HG03457 (cell line): ENCODE measurements around the gene SGMS1.
A peak's percentile ranks its signal among the peaks of the same experiment; 100 is the strongest.

Source experiments
- ATAC-seq: cut with Tn5 transposase; IDR thresholded peaks from one replicate; pipeline ENCODE4 v1.9.1; 2021; ENCODE audit warnings: moderate number of reproducible peaks; ENCODE audit not compliant: unreplicated experiment

Gene SGMS1

DNA sequence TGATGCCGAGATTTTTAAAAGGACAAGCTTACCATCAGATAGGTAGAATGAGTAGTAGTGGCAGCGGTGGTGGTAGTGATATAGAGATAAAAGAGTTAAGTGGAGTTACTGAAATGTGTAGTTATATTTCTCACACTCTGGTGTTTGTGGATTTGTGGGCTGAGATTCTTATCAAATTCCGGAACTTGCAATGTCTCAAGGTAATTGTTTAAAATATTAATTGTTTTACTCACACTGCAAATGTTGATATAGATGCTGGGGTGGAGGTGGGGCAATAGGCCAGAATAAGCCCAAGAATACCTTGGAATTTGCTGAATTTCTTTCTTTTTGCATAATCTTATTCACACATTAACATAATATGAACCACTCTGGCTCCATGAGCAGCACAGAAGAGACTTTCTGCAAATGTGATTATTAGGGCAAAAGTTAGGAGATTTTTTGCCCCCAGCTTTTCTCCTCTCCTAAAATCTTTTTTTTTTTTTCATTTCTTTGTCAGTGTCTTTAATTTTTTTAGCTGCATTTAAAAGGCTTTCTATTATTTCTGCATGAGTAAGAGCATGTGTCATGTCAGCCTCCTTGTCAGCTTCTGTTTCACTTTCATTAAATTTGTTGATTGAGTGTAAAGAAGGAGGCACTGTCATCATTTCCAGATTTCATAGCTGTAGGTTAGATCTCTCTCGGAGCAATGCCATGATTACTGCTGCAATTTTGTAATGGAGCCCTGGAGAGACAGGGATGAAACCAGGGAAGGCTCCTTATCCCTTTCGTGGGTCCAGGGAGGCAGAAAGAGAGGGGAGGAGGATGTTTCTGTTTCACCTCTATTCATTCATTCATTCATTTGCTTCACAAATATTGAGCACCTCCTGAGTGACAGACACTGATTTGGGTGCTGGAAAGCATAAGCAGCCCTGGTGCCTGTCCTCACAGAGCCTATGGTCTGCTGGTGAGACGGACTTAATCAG, 13.1 kb upstream of the SGMS1 start:
- peak; percentile 67 for ATAC-seq

DNA sequence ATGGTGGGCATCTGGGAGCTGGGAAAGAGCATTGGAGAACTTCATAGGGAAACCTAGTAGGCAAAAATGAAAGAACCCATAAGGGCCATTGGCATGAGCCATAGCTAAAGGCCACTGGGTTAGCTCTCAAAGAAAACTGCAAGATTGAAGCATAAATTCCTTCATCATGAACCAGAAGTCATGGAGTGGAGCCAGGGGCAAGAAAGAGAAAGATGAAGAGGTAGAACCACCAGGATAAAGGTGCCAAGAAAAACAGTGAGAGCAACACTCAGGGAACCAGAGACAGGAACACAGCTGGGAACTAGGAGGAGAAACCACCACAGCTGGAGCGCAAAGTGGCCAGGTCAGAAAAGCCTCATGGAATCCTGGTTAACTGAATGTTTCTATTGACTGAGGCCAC, 11.5 kb upstream of the SGMS1 start:
- ATAC-seq = no peak

DNA sequence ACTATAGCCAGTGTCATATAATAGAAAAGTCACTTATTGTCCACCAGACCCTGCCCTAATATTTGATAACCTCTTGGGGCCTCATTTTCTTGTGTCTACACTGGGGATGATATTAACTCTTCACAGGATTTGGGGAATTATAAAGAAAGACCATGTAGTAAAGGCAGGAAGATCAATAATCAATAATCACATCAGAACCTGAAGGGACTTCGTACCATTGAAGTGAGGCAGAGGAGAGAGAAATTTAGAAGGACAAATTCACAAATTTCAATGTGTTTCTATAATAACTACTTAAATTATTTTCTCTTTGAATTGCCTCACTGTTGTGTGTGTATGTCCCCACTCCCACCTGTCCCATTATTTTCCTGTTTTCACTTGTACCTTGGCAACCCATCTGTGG, 10.7 kb upstream of the SGMS1 start:
- ATAC-seq = no peak

DNA sequence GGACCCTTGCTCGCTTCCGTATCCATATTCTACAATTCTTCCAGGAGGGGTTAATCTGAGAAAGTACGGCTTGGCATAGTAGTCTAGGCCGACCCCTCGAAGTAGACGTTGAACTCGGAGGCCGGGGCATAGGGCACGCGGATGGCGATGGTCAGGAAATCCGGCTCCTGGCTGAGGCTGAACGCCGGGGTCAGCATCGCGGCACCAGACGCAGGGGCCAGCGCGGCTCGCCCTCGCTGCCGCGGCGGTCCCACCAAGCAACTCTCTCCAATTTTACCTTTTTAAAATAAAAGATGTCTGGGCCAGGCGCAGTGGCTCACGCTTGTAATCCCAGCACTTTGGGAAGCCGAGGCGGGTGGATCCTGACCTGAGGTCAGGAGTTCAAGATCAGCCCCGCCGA, 7.3 kb upstream of the SGMS1 start:
- ATAC-seq = no peak

DNA sequence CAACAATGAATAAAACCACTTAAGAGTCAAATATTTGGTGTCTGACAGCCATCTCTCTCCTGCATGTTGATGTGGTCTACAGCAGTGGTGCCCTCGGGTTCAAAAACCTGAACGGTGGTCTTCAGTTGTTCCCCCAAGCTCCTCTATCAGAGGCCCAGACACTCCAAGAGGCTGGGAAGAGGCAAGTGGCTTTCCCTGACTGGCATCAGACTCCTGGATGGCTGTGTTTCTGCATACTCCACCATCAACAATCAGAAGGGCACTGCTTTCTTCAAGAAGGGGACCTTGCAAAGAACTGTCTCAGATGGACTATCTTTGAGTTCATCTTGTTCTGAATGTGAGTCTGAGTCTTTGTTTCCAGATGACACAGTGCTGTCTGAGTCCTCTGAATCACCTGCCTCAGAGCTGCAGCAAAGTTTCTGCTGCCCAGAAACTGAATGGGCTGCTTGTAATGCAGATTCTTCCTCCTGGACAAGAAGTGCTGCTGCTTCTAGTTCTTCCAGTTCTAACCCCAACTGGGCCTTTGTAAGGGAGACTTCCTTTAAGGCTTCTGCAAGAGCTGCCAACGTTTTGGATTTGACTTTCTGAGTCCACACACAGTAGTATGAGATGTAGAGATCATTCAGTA, 5.9 kb upstream of the SGMS1 start:
- ATAC-seq = no peak

DNA sequence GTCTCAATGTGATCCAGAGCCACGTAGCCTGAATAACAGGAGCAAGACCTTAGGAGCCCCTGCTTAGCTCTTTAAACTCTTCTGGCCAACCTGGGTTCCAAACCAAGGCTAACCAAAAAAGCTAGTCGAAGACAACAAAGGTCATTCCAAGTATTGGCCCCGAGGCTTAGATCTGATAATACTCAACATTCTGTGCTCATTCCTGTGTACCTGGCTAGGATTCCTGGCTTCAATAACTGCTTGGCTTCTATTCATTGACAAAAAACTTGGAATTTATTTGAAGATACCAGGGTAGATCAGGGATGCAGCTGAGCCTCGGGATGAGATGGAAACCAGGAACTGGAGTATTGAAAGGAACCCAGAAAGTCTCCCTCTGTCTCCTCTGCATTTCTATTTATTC, 4.1 kb upstream of the SGMS1 start:
- no peak for ATAC-seq

DNA sequence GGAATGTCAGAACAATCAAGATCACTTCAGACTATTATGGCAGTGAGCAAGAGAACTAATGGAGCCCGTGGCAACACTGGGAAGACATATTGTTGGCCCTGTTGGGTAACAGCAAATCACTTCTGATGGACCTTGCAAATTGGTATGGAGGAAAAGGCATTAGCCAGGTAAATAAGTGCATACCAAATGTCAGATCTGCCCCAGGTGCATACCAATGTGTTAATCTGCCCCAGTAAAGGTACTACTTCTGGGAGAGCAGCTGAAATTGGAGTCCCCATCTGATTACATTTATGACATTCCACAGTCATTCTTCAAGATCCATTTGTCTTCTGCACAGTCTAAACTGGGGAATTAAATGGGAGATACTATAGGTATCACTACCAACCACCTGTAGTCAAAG, 3.7 kb upstream of the SGMS1 start:
- no peak for ATAC-seq

DNA sequence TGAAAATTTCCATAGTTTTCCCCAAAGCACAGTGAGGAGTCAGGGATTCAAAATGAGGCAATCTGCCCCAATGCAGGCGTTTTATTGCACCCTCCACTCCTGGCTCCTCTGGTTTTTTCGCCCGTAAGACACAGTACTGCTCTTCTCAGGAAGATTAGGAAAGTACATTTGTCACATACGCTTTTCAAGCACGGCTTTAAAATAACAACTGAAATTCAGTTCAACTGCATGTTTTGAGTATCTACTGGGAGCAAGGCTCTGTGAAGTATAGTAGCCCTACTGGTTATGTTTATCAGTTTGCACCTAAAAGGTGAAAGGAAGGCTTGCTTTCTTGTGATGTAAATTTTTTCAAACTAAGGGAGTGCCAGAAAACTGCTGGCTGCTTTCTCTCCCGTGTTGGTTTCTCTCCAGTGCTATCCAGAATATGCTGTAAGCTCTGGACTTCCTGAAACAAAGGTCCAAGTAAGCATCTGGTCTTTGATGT, 1.9 kb upstream of the SGMS1 start:
- ATAC-seq = no peak

DNA sequence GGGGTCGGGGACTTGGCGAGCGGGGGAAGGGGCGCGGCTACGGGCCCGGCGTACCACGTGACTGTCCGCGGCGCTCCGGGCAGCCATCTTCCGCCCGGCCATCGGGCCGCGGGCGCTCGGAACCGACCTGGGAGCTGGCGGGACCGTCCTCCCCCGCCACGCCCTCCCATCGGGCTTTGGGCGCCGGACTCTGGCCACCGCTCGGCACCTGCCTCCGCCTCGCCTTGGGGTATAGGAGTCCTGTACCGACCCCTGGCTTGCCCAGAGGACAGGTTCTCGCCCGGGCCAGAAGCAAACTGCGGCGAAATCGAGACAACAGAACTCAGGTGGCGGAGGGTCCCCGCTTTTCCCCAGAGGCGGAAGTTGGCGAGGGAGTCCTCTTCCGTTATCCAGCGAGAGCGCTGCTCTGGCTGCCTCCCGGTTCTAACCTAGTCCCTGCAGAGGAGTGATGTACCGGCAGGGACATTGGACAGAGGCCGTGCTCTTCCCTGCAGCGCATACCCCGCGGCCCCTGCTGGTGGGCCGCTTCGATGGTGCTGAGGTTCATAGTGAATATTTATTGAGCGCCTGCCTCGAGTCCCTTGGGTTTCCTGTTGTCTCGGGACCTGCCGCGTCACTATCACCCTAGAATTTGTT, 1.2 kb upstream of the SGMS1 start:
- ATAC-seq = peak; percentile 34

DNA sequence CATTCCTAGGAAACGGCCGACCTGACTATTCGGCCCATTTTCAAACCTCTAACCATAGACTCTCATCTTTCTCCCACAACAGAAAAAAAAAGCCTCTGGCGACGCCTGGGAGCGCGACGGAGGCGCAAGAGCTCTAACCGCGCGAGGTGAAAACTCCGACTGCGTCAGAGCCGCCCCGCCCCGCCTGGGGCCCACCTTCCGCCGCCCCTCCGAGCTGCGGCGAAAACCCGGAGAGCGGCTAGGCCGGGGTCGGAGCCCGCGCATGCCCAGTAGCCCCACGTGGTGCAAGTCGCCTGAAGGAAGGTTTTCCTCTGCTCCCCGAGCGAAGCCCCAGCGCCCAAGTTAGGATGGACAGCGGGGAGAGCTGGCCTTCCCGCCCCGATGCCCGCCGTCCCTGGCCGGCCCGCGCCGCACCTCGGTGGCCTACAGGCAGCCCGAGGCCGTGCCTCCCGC, 683 bp upstream of the SGMS1 start:
- ATAC-seq = peak; percentile 37

DNA sequence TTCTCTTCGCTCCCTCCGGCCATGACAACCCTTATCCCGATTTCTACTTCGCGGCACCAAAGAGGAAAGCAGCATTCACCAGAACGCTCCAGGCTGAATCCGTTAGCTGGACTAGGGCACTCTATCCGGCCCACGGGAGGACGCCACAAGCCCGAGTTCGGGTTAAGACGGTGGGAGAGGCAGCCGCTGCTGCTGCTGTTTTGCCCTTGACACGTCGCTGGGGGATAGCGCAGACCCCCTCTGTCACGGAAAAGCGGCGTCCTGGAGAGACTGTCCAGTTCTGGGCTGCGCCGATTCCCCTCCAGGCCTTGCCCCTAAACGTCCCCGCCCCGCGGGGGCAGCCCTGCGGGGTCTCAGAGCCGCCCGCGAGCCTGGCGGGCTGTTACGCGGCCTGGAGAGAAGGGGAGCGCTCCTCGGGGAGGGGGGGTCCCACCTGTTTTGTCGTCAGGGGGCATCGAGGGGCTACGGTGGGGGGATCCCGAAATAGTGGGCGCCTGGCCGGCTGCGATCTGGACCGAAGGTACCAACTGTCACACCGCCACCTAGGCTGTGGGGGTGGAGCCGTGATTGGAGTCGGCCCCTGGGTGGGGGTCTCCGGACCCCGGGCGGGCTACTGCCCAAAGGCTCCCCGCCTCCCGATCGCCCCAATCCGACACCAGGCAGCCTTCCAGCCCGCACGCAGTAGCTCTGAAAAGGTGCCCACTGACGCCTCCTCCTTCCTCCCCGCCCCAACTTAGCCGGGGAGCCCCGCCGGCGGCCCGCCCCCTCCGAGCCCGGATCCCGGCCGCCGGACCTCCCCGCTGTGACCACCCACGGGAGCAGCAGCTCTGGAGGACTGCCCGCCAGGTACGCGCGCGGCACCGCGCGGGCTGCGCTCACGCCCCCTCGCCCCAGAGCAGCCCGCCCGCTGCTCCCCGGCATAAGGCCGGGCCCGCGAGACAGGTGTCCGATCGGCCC, 772 bp downstream of the SGMS1 start:
- ATAC-seq = peak; percentile 6

DNA sequence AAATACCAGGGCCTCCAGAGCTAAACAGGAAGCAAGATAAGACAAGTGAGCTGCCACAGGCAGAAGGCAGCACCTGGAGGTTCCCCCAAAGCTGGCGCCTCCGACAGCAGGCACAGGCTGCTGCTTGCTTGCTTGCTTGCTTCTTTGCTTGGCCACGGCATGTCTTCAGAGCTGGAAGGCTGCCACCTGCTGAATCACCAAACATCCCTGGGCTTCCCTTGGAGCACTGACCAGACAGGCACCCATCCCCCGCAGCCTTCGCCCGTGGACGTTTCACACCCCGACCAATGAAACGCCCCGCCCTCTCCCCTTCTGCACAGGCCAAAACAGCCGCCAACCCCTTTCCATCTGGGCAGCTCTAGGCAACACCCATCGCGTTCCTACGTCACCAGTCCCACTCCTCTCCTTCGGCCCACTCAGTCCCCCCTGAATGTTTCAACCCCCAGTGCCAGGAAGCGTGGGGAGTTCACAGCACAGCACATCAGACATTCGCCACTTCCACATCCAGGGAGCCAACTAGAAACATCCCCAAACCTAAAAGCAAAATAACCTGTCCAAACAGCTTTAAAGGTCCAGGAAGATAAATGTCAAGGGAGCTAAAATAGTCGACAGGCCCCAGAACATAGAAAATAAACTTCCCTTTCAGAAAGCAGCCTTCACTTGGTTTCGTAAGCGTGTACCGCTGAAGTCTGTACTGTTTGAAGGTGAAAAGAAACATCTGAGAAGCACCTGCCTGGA, 1.6 kb downstream of the SGMS1 start:
- peak; percentile 27 for ATAC-seq

DNA sequence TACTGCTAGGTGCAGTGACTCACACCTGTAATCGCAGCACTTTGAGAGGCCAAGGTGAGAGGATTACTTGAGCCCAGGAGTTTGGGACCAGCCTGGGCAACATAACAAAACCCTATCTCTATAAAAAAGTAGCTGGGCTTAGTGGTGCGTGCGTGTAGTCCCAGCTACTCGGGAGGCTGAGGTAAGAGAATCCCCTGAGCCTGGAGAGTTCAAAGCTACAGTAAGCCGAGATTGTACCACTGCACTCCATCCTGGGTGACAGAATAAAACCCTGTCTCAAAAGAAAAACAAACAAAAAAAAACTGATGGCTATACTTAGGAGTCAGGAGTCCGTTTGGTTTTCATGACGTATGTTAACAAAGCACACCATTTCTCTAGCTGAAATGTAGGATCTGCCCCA, 2.9 kb downstream of the SGMS1 start:
- ATAC-seq = no peak

DNA sequence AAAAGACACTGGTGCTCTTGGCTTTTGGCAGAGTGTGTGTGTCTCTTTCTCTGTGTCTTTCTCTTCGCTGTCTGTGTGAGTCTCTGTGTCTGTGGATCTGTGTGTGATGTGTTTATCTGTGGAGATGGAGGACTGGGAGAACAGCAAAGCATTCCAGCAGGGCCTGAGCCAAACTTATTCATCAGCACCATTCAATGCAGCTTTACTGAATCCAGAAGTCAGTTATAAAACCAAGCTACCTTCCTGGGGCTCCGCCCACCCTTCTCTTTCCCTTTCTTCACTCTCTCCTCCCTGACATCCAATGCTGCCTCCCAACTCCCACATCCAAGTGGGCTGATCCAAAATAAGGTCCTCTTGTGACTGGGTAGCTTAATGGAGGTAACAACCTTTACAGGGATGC, 3.9 kb downstream of the SGMS1 start:
- ATAC-seq = no peak

DNA sequence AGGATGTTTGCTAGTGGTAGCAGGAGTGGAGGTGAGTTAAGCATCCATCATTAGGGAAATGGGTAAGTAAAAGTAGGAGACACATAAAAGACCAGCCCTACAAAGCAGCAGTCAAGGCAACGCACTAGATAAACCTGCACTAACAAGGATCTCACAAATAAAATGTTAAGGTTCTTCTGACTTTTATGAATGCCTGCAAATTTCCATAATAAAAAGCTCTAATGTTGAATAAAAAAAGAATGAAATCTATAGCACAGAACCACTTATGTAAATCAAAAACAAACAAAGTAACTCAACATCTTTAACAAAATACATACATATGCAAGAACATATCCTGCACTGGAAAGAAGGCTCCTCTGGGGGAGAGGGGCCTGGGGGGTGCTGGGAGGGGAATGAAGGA, 4.6 kb downstream of the SGMS1 start:
- no peak for ATAC-seq

DNA sequence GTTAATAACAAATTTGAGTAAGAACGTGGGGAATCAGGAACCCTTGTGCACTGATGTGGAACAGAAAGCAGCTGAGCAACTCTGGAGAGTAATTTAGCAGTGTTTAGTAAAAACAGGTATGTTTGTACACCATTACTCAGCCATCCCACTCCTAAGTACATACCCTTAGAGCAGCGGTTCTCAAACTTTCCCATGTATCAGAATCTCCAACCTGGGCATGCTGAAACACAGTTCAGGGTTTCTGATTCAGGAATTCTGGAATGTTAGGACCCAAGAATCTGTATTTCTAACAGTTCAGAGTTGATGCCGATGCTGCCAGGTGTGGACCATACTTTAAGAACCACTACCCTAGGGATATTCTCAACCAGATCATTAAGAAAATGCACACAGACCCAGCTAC, 5.1 kb downstream of the SGMS1 start:
- ATAC-seq = no peak

DNA sequence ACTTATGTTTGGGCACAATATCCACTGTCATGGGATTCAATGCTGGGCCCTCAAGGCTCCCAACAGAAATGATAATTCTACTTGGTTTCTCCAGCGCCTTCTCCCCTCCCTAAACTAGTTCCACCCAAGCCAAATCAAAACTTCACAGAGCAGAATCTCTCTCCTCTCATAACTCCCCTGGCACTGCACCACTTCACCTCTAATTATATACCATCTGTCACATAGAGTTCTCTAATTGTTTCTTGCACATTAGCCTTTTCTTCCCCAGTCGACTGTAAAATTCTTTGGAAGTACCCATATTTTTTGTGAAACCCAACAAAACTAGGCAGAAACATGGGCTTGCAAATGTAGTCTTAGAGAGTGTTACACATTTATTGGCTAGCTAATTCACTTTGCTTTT, 8.1 kb downstream of the SGMS1 start:
- no peak for ATAC-seq

DNA sequence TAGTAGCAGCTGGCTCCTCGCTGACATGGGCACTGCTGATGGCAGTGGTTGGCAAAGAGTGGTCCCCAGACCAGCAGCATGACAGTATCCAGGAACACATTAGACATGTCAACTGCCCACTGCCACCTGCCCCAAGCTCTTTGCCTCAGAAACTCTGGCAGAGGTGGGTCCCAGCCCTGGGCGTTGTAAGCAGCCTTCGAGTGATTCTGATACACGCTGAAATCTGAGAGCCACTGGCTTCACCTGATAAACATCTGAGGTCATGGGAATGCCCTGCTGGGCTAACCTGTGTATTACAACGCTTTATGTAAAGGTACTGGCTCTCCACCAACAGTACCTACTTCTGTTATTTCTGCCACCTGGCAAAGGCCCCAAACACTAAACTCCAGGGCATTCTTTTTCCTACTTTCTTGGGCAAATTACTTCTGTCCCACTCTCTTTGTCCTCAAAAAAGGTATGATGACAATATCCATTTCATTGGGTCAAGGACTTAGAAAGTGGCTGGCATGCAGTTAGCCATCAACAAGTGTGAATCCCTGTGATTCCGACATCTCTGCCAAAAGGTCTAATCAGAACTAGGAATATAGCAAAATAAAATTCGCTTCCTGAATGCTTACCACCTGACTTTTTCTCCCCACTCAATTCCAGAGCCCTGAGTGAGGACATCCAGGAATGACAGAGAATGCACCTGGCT, 9.2 kb downstream of the SGMS1 start:
- ATAC-seq = no peak

DNA sequence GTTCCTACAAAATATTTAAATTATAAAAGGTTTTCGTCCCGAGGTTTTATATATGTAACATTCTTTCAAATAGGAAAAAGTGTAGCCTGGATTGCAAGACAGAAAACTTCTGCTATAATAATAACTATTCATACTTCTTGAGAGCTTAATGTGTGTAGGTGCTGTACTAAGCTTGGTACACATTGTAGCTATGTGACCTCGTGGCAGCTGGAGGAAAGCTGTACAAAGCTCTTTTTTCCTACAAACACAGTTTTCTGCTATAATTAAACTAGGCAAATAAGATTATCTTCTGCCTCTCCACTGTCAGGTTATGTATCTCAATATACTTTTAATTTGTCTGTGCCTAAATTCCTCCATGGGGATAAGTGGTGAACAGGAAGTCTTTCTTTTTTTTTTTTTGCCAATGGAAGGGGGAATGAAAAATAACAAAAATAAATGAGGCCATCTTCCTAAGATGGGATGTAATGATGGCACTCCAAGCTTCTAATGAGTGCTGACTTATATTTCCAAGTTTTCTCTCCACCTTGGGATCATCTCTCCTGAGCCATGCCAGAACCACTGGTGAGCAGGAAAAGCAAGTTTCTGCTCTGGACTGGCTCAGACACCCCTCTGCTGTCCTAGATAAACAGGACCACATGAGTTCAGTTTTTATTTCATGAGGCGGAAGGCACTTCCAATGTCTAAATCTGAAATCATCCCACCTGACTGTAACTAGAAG, 9.9 kb downstream of the SGMS1 start:
- no peak for ATAC-seq
